SJCRH30 (cell line): ENCODE measurements around the gene RBPJL. TPM values are rescaled to one million over a fixed set of nuclear protein-coding genes. Genes with fewer than 3 reads are reported as not detected.

Experiments used
- DNase-seq, 2 experiments: peaks; one replicate each; pipeline ENCODE4 v3.0.0-alpha.2; 2015 to 2020
- H3K27ac ChIP-seq: fragments of 250-450 bp; sonication (Bioruptor Pico); 2 replicates; pipeline ENCODE4 v1.5.1; 2020; ENCODE audit warnings: mild to moderate bottlenecking, moderate library complexity
- H3K27me3 ChIP-seq: fragments of 250-450 bp; sonication (Bioruptor Pico); 2 replicates; pipeline ENCODE4 v1.5.1; 2020; ENCODE audit warnings: mild to moderate bottlenecking, moderate library complexity
- H3K36me3 ChIP-seq: fragments of 250-450 bp; sonication (Bioruptor Pico); 2 replicates; pipeline ENCODE4 v1.5.1; 2020; ENCODE audit warnings: mild to moderate bottlenecking, moderate library complexity
- H3K4me1 ChIP-seq: fragments of 250-450 bp; sonication (Bioruptor Pico); 2 replicates; pipeline ENCODE4 v1.5.1; 2020; ENCODE audit warnings: mild to moderate bottlenecking, moderate library complexity
- H3K4me3 ChIP-seq: fragments of 250-450 bp; sonication (Bioruptor Pico); 2 replicates; pipeline ENCODE4 v1.5.1; 2020; ENCODE audit warnings: mild to moderate bottlenecking, moderate library complexity
- H3K9me3 ChIP-seq: fragments of 250-450 bp; sonication (Bioruptor Pico); replicated peaks from 2 replicates; pipeline ENCODE4 v1.5.1; 2020; ENCODE audit warnings: mild to moderate bottlenecking, moderate library complexity
- total RNA-seq: library from RNA; depleted of rRNA; stranded (reverse); fragments of >200 nt; shearing (Covaris generic); gene quantifications from 2 replicates; pipeline ENCODE4 v1.2.3, GENCODE V29; 2014

RBPJL gene
- total RNA-seq, 1 experiment from 2014 or later = not detected

- Histone ChIP-seq H3K36me3 (no peaks in the 10 kb centered on the region), H3K9me3 (no peaks in the 10 kb centered on the region), H3K27me3 (peaks cover 23% of the 10 kb centered on the region), H3K4me1 (no peaks in the 10 kb centered on the region; the same call in 1 of the 2 replicates), H3K27ac (no peak overlapping the region), H3K4me3 (no peak overlapping the region)
- DNase-seq = no peak
Measured at GRCh38 chr20:45288376-45288775, 18.3 kb upstream of the RBPJL start.

DNA sequence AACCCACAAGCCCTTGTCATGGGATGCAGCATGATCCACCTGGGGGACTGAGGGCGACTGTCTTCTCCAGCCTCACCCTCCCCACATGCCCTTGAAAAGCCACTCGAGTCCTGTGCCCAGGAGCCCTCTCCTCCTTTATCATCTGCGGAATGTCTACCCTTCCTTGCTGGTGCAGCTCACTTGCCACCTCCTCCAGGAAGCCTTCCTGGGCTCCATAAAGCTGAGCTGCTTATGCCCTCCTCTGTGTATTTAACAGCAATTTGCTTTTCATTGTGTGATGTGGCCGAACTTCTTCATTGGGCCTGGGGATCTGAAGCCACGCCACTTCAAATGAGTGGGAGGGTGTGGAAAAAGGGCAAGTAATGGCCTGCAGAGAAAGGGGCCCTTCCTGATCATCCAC, 17.8 kb upstream of the RBPJL start:
- no peaks in the 10 kb centered on the region for H3K36me3 ChIP-seq
- H3K27ac ChIP-seq = no peak overlapping the region
- peaks cover 22% of the 10 kb centered on the region for H3K27me3 ChIP-seq
- H3K9me3 ChIP-seq = no peaks in the 10 kb centered on the region
- DNase-seq = no peak
- no peak overlapping the region for H3K4me3 ChIP-seq
- H3K4me1 ChIP-seq = no peaks in the 10 kb centered on the region; the same call in 1 of the 2 replicates

DNA sequence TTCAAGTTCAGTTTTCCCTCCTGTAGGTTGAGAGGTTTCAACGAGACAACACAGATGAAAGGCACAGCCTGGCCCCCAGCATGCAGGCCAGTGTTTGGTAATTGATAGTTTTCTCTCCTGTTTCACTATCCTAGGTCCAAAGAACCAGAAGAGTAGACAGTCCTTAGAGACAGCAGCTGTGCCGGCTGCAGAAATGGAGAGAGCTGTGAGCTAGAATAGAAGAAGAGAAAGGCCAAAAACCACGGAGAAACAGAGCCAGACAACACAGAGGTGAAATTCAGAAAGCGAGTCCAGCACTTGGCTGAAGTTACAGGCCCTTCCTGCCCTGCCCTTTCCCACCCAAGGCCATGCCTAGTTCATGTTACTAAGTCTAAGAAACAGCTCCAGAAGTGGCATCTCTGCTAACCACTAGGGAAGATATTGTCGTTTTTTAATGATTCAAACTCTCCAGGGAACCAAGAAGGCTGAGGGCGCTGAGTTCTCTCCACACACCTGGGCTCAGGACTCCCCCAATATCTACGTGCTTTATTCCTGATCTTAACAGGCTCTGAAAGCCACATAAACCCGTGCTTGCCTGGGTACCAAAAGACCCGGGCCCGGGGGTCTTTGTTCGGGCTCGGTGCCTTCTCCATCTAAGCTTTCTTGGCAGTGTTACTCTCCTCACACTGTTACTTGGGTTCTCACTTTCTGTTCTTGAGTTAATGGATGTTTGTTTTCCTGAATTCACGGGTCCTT, 16.5 kb upstream of the RBPJL start:
- H3K4me3 ChIP-seq = no peak overlapping the region
- H3K9me3 ChIP-seq = no peaks in the 10 kb centered on the region
- H3K4me1 ChIP-seq = no peaks in the 10 kb centered on the region; the same call in 1 of the 2 replicates
- H3K27ac ChIP-seq = no peak overlapping the region
- DNase-seq = no peak
- no peaks in the 10 kb centered on the region for H3K36me3 ChIP-seq
- peaks cover 22% of the 10 kb centered on the region for H3K27me3 ChIP-seq

DNA sequence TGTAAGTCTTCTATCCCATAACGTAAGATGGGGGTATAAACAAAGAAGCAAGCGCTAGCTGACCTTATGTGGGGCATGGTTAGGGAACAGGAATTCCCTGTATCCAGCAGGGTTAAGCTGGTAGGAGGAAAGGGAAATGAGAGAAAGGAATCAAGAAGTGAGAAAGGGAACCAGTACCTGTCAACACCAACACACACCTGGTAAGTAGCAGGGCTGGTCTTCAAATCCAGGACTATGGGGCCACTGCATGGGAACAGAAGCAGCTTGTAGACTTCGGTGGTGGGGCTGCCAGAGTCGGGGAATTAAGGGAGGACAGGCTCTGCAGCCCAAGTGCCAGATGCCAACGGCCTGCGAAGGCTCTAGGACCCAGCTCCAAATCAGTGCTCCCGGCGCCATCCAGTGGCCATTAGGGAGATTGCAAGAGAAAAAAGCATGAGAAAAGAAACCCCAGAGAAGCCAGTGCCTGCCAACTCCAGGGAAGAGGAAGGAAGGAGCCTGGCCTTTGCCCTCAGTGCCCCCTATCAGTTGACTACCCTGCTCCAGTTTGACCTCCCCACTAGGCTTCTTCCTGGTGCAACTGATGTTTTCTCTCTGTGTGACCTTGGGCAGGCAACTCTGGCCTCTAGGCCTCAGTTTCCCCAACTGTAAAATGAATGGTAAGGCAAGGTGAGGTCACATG, 15.8 kb upstream of the RBPJL start:
- Histone ChIP-seq H3K27me3 (peaks cover 22% of the 10 kb centered on the region), H3K36me3 (no peaks in the 10 kb centered on the region), H3K4me3 (no peak overlapping the region), H3K4me1 (no peaks in the 10 kb centered on the region; the same call in 1 of the 2 replicates), H3K9me3 (no peaks in the 10 kb centered on the region), H3K27ac (no peak overlapping the region)
- DNase-seq = peak; percentile 79 to 96

GRCh38 chr20:45291526-45291925, 15.1 kb upstream of the RBPJL start:
- peak; percentile 61 to 66 for DNase-seq
- Histone ChIP-seq H3K9me3 (no peaks in the 10 kb centered on the region), H3K4me1 (no peaks in the 10 kb centered on the region; the same call in 1 of the 2 replicates), H3K27ac (no peak overlapping the region), H3K36me3 (no peaks in the 10 kb centered on the region), H3K27me3 (peaks cover 22% of the 10 kb centered on the region), H3K4me3 (no peak overlapping the region)

DNA sequence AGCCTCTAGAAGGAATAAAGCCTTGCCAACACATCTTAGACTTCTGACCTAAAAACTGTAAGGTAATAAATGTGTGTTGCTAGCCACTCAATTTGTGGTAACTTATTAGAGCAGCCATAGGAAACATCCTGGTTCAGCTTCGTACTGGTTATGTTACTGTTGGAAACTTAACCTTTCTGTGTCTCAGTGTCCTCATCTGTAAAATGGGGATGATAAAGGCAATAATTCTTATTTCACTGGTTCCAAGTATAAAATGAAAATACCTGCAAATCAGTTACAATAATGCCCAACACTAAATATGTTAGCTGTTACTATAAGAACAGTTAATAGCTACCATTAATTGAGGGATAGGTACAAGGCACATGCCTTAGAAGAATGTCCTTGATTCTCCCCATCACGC, 14.3 kb upstream of the RBPJL start:
- Histone ChIP-seq H3K27me3 (peaks cover 18% of the 10 kb centered on the region), H3K27ac (no peak overlapping the region), H3K9me3 (no peaks in the 10 kb centered on the region), H3K4me3 (no peak overlapping the region), H3K36me3 (no peaks in the 10 kb centered on the region), H3K4me1 (no peaks in the 10 kb centered on the region; the same call in 1 of the 2 replicates)
- no peak for DNase-seq

DNA sequence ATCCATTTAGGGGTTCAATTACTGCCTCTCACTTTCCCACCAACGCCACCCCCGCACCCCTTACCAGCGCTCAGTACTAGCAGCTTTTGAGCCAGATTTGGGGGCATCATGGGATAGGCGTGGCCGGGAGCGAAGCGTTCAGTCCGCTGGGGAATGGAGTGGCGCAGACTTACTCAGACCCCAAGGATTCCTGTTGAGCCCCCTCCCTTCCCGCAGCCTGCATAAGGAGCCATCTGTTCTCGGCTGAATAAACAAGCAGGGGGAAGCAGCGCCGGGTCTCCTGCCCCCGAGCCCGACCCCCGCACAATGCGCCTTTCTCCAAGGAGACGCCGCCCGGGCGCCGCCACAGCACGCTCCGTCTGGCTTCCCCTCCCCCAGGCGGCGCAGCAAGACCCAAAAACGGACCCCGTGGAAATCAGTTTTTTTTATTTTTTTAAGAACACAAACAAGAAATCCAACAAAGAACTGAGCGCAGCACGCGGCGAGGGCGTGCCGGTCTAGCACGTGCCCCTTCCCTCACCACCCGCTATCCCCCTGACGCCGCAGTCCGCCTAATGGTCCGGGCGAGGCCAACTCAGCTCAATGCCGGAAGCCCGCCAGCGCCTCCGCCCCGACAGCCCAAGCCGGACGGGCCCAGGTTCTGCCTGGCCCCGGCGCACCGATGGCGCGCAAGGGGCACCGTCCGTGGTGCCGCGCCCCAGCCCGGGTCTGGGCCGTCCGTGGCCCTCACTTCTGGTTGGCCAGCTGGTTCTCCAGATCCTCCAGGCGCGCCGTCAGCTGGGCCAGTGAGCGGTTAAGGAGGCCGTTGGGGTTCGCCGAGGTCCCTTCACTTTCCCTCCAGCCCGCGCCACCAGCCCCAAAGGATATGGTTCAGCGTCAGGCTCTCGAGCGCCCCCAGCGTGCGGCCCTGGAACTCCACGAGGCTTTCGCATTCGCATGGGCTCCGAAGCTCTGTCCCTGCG, 13.3 kb upstream of the RBPJL start:
- Histone ChIP-seq H3K27ac (no peak overlapping the region), H3K36me3 (no peaks in the 10 kb centered on the region), H3K27me3 (peaks cover 11% of the 10 kb centered on the region), H3K4me3 (no peak overlapping the region), H3K9me3 (no peaks in the 10 kb centered on the region), H3K4me1 (no peaks in the 10 kb centered on the region; the same call in 1 of the 2 replicates)
- DNase-seq = no peak

- DNase-seq = no peak
- Histone ChIP-seq H3K4me1 (no peaks in the 10 kb centered on the region; the same call in 1 of the 2 replicates), H3K4me3 (no peak overlapping the region), H3K27ac (no peak overlapping the region), H3K27me3 (peaks cover 11% of the 10 kb centered on the region), H3K9me3 (no peaks in the 10 kb centered on the region), H3K36me3 (no peaks in the 10 kb centered on the region)
Measured at GRCh38 chr20:45294003-45294368, 12.7 kb upstream of the RBPJL start.

DNA sequence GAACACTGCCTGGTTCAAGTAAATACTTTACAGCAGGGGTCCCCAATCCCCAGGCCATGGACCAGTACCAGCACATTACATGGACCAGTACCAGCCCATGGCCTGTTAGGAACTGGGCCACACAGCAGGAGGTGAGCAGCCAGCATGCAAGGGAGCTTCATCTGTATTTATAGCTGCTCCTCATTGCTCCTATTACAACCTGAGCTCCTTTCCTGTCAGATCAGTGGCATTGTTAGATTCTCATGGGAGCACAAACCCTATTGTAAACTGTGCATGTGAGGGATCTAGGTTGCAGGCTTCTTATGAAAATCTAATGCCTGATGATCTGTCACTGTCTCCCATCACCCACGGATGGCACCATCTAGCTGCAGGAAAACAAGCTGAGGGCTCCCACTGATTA, 12.0 kb upstream of the RBPJL start:
- Histone ChIP-seq H3K9me3 (no peaks in the 10 kb centered on the region), H3K4me1 (no peaks in the 10 kb centered on the region; the same call in 1 of the 2 replicates), H3K36me3 (no peaks in the 10 kb centered on the region), H3K27ac (no peak overlapping the region), H3K27me3 (peaks cover 11% of the 10 kb centered on the region), H3K4me3 (no peak overlapping the region)
- DNase-seq = no peak

- Histone ChIP-seq H3K27me3 (peaks cover 4% of the 10 kb centered on the region; the same call in 1 of the 2 replicates), H3K9me3 (no peaks in the 10 kb centered on the region), H3K36me3 (no peaks in the 10 kb centered on the region), H3K4me1 (no peaks in the 10 kb centered on the region), H3K27ac (no peak overlapping the region), H3K4me3 (no peak overlapping the region)
- no peak for DNase-seq
Measured at GRCh38 chr20:45297786-45298497, 8.7 kb upstream of the RBPJL start.

GRCh38 chr20:45299786-45300185, 6.9 kb upstream of the RBPJL start:
- Histone ChIP-seq H3K36me3 (no peaks in the 10 kb centered on the region), H3K4me1 (no peaks in the 10 kb centered on the region), H3K27ac (no peak overlapping the region), H3K9me3 (no peaks in the 10 kb centered on the region), H3K4me3 (no peak overlapping the region), H3K27me3 (peaks cover 5% of the 10 kb centered on the region; the same call in 1 of the 2 replicates)
- no peak for DNase-seq

DNA sequence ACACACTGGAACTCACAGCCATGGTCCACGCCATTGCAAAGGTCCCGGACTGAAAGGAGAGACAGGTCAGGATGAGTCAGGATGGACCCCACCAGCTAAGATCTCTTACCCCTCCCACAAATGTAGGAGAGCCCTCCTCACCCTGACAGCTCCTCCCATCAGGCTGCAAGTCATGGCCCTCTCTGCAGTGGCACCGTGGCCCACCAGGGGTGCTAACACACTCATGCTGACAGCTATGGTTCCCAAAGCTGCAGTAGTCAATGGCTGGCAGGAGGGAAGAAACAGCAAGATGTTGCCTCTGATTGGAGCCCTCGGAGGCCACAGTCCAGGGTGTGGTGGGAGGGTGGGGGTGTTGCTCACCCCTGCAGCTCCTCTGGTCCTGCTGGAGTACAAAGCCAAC, 5.7 kb upstream of the RBPJL start:
- Histone ChIP-seq H3K27me3 (peaks cover 7% of the 10 kb centered on the region; the same call in 1 of the 2 replicates), H3K9me3 (no peaks in the 10 kb centered on the region), H3K27ac (no peak overlapping the region), H3K4me1 (no peaks in the 10 kb centered on the region), H3K4me3 (no peak overlapping the region), H3K36me3 (no peaks in the 10 kb centered on the region)
- peak; percentile 54 to 61 for DNase-seq

DNA sequence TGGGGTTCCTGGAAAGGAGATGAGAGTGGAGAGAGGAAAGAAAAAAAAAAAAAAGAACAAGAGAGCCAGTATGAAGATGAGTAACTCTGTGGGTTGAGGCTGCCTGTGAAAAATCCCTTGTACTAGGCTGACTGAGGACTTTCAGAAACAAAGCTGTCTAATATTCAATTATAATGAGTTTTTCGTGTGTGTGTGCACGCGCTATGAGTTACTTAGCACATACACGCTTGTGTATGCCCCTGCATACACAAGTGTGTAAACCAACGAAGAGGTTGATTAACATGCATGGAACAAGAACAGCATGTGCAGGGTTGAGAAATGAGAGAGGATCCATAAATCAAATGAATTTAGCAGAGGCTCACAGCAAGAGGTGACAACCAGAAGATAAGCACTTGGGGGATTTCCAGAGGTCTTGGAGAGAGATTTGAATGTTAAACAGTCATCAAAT, 4.8 kb upstream of the RBPJL start:
- peaks cover 7% of the 10 kb centered on the region; the same call in 1 of the 2 replicates for H3K27me3 ChIP-seq
- no peaks in the 10 kb centered on the region for H3K4me1 ChIP-seq
- no peak overlapping the region for H3K27ac ChIP-seq
- no peaks in the 10 kb centered on the region for H3K36me3 ChIP-seq
- no peak for DNase-seq
- H3K9me3 ChIP-seq = no peaks in the 10 kb centered on the region
- H3K4me3 ChIP-seq = no peak overlapping the region
